22Rv1 (cell line): ENCODE results near the gene B9D2.

ENCODE experiments used
- H3K27ac ChIP-seq: fragments of 450-650 bp; 2 replicates; pipeline ENCODE4 v1.5.1; 2017
- CTCF ChIP-seq: fragments of 450-650 bp; IDR thresholded peaks from 2 replicates; pipeline ENCODE4 v1.5.1; 2017; ENCODE audit warnings: mild to moderate bottlenecking
- ZFX ChIP-seq: fragments of 450-650 bp; IDR thresholded peaks from 2 replicates; pipeline ENCODE4 v1.6.1; 2017; ENCODE audit warnings: antibody characterized with exemption, borderline replicate concordance

Gene B9D2

GRCh38 chr19:41363753-41364523 is at the start of gene B9D2:
TSS of gene B9D2 (minus strand) at chr19:41364149. CDS start at chr19:41363519, 630 bp downstream.
- no peak for TF ChIP-seq CTCF
- no peak for TF ChIP-seq ZFX
- H3K27ac ChIP-seq, result peak within 1 kb of the TSS; percentile 89

- TF ChIP-seq CTCF, result no peak
- no peak overlapping the region for H3K27ac ChIP-seq
Observed at GRCh38 chr19:41412953-41413352, 49.0 kb upstream of the B9D2 start.

- no peak overlapping the region for H3K27ac ChIP-seq
- TF ChIP-seq CTCF, result no peak
Observed at GRCh38 chr19:41411968-41412265, 48.0 kb upstream of the B9D2 start.

- H3K27ac ChIP-seq, result no peak overlapping the region
Observed at GRCh38 chr19:41411100-41411967, 47.4 kb upstream of the B9D2 start.

GRCh38 chr19:41410336-41411054 is 46.5 kb upstream of the B9D2 start:
- TF ChIP-seq ZFX (no peak), CTCF (no peak)

More at GRCh38 chr19:41411100-41411967, 47.4 kb upstream of the B9D2 start:
- no peak for TF ChIP-seq CTCF
- no peak for TF ChIP-seq ZFX

GRCh38 chr19:41409288-41409687 is 45.3 kb upstream of the B9D2 start:
- peak overlapping the region; percentile 50 for H3K27ac ChIP-seq
- no peak for TF ChIP-seq ZFX
- TF ChIP-seq CTCF, result no peak

More at GRCh38 chr19:41410336-41411054, 46.5 kb upstream of the B9D2 start:
- H3K27ac ChIP-seq, result no peak overlapping the region

GRCh38 chr19:41408846-41409245 is 44.9 kb upstream of the B9D2 start:
- peak overlapping the region; percentile 50 for H3K27ac ChIP-seq
